Suppressor macrophage treated with lipopolysaccharide for 4 hours (primary cell): ENCODE data around the gene PRPF4.
"Not testable (repeated sequence)": the region's sequence is repeated elsewhere in the genome, so short reads cannot be mapped to it uniquely, and the experiment has no call there.

ENCODE experiments used
- DNase-seq: peaks from one replicate; pipeline ENCODE4 v3.0.0-alpha.2; 2020

PRPF4 gene

GRCh38 chr9:113269355-113269754, 6.1 kb upstream of the PRPF4 start:
- DNase-seq: no peak

GRCh38 chr9:113269871-113270270, 5.6 kb upstream of the PRPF4 start:
- DNase-seq: no peak

DNA sequence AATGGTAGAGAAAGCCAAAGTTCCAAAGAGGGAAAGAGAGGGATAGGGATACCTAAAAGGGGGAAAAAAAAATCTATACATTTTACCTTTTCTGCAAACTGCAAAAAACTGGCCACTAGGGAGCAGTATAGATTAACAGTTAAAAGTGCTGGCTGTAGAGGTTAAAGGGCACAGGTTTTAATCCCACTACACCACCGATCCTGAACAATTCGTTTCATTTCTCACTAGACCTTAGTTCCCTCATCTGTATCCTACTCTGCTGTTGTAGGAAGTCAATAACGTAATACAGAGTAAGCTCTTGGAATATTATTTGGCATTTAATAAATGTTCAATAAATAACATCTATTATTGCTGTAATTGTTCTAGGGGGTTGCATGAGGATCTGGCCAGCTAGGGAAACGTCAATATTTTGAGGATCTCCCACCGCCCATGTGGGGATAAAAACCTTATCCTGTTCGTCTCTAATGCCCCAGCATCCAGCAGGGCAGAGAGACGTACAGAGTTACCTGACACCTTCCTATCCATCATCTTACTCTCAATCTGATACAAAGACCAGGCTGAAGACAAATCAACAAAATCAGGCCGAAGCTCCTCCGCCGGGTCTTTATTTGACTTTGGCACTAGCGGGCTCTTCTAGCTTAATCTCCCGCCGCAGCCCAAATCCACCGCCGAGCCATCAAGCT, 843 bp upstream of the PRPF4 start:
- DNase-seq: peak; percentile 84

DNA sequence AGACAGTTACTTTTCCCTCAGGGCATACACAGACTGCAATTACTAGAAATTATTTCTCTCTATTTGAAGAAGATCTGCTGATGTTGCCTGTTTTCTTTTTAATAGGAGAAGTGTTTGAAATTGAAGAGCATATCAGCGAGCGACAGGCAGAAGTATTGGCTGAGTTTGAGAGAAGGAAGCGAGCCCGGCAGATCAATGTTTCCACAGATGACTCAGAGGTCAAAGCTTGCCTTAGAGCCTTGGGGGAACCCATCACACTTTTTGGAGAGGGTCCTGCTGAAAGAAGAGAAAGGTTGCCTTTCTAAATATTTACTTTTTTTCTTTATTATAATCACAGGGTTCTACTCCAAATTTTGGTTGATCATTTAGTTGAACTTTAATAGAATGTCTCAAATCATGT, 3.4 kb downstream of the PRPF4 start:
- DNase-seq: no peak

DNA sequence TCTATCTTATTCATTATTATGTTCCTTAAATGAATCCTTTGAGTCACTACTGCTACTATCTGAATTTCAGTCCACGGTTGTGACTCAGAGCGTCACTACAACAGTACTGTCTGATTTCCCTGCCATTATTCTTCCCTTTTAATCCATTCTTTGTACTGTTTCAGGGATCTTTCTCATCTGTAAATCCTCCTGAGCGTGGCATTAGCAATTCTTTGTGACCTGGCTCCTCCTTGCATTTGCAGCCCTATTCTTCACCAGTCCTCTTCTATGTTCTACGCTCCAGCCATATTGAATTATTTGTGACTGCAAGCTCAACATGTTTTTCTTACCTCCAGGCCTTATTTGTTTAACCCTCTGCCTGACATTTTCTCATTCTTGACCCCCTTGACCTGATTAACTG, 5.9 kb downstream of the PRPF4 start:
- DNase-seq: no peak

DNA sequence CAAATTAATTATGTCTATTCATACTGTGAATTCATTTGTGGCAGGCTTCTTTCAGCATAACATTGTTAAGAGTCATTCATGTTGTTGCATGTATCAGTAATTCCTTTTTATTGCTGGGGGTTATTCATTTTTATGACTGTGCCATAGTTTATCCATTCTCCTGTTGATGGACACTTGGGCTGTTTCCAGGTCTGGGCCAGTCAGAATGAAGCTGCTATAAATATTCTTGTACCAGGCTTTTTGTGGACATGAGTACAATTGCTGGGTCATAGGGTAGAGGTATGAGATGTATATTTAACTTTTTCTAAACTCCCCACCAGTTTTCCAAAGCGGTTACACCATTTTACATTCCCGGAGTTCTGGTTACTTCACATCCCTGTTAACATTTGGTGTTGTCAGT, 13.6 kb downstream of the PRPF4 start:
- DNase-seq: no peak

DNA sequence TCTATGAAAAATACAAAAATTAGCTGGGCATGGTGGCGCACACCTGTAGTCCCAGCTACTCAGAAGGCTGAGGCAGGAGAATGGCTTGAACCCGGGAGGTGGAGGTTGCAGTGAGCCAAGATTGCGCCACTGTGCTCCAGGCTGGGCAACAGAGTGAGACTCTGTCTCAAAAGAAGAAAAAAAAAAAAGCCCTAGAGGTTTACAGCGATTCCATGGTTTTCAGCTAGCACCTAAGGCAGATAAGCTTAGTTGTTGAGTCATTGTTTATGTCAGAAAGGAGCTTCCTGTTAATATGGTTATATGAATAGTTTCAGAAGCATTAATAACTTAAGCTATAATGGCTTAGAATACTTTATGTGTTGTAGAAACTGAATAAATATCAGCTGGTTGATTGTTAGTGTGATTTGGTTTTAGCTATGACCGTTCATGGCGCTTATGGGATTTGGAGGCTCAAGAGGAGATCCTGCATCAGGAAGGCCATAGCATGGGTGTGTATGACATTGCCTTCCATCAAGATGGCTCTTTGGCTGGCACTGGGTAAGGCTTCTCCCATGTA, 14.7 kb downstream of the PRPF4 start:
- no peak for DNase-seq

- DNase-seq: no peak
Measured at GRCh38 chr9:113293285-113293878, 17.9 kb downstream of the PRPF4 start.

DNA sequence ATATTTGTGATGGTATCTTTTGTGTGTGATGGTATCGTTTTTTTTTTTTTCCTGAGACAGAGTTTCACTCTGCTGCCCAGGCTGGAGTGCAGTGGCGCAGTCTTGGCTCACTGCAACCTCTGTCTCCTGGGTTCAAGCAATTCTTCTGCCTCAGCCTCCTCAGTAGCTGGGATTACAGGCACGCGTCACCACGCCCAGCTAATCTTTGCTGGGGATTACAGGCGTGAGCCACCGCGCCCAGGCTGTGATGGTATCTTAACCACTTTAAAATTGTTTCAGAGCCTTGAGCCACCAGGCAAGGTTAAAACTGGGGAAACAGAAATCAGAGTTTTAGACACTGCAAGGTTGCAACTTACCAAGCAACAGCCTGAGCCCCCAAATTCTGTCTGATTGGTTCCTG, 20.8 kb downstream of the PRPF4 start:
- not testable (repeated sequence) for DNase-seq

- DNase-seq: no peak
Measured at GRCh38 chr9:113296796-113297558, 21.5 kb downstream of the PRPF4 start.

DNA sequence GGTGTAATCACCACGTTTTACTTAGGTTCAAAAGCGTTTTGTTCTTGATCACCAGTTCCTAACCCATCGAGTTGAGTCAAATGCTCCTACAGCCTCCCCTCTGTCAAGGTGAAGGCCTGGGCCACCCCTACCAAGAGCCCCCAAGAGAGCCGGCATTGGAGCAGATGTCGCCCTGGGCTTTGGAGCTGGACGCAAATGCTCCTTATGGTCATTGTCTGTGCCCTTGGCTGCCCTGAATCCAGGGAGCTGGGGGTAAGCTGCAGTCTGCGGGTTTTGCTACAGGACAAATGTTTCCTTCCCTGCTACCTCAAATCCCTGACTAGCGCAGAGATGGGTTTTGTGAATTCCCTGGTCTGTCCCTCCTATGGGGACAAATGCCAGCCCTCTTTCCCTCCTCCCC, 22.9 kb downstream of the PRPF4 start:
- no peak for DNase-seq

DNA sequence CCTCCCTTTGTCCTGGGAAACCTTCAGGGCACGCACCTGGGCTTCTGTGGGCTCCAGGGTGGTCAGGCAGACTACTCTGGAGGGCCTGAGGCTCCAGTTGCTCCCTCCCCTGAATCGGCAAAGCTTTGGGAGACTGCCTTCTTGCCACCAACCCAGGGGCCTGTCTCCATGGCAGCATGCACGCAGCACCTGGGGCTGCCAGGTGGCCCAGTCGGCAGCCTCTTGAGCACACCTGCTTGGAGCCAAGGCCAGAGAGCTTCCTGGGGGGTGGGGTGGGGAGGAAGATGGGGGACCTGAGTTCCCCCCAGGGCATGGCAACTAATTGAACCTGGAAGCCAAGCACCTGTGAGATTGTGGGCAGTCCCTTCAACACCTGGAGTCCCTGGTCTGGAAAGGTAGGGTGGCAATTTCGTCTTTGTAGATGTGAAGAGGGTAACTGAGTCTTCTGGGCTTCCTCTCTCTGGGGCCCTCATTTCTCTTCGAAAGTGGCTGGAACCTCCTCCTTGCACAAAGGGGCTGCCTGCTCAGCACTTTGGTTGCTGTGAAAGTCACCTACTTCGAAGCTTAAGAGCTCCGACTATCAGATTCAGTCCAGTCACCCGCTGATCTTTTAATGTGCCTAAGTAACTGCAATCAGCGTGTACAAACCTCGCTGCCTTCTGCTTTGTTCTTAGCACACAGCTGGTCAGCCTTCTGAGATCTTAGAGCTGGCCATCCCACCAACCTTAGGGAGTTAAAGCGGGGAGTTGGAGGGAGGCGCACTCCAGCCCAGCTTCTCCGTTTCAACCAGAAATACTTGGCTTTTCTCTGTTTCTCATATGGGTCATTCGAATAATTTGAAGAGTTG, 23.7 kb downstream of the PRPF4 start:
- DNase-seq: no peak

- DNase-seq: peak; percentile 71
Measured at GRCh38 chr9:113299800-113300292, 24.4 kb downstream of the PRPF4 start.

DNA sequence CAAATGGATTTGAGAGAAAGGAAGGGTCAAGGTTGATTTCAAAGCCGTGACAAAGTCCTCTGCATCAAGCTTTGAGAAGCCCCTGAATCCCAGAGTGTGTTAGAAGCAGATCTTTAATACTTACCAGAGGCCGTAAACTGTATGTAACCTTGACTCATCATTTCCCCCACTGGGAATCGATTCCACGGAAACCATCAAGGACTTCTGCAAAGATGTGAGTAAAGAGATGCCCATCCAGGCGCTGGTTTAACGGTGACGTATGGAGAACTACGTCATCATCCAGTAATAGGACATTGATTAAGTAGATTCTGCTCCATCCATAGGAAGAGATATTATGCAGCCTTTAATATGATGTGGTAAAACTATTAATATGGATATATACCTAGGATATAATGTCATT, 26.1 kb downstream of the PRPF4 start:
- no peak for DNase-seq

- no peak for DNase-seq
Measured at GRCh38 chr9:113302792-113303418, 27.4 kb downstream of the PRPF4 start, which contains the start of gene RNF183. Gene RNF183, minus strand, starts transcription at chr9:113303376. Its CDS starts 5,192 bp downstream, at chr9:113298184.

DNA sequence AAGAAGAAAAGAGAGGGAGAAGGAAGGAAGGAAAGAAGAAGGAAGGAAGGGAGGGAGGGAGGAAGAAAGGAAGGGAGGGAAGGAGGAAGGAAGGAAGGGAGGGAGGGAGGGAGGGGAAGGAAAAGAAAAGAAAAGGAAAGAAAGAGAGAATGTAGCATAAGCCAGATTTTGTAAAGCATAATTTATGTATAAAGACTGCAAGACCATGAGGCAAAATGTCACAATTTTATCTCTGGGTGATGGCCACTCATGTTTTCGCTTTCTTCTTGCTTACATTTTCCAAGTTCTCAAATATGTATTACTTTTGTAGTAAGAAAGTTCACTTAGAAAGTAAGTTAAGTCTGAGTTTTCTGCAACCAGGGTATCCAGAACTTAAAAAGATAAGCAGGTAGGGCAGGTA, 31.1 kb downstream of the PRPF4 start:
- no peak for DNase-seq

GRCh38 chr9:113307396-113307975, 32.0 kb downstream of the PRPF4 start:
- DNase-seq: no peak

GRCh38 chr9:113309204-113309813, 33.9 kb downstream of the PRPF4 start:
- DNase-seq: peak; percentile 58

DNA sequence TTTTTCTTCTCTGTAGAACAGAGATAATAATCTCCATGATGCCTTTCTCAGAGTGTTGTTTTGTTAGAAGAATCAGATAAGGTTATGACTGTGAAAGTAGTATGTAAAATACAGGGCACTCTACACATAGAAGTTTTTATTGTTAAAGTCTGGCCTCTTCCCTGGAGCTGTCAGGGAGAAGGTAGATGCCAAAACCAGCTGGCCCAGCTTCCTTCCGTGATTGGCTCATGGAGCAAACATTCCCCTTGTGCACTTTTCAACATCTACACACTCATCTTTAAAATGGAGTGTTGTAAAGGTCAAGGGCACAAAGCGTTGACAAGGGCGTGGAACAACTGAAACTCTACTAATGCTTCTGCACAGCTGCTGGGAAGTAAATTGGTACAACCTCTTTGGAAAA, 35.1 kb downstream of the PRPF4 start:
- no peak for DNase-seq

GRCh38 chr9:113311961-113312360, 36.5 kb downstream of the PRPF4 start:
- DNase-seq: no peak

GRCh38 chr9:113313261-113313660, 37.8 kb downstream of the PRPF4 start:
- no peak for DNase-seq
